RPMI8226 (cell line): ENCODE measurements around the gene CTNNA2.

ENCODE experiments used
- DNase-seq: peaks from one replicate; pipeline ENCODE4 v3.0.0-alpha.2; 2015

CTNNA2 gene

DNA sequence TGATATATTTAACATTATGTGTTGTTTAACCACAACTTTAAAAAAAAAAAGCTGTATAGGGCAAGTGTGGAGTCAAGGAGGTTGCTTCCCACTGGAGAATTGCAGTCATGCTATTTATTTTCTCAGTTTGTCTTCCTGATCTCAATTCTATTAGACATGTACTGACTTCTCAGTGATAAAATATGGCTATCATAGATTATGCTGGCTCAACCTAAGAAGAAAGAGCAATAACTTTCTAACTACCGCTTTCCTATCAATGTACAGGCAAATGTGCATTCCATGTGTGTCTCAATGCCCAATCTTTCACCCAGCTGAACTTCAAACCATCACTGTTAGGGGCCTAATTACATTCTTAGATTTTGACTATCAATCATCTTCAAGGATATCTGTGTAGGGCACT is 201.4 kb downstream of the CTNNA2 start:
- DNase-seq = no peak

DNA sequence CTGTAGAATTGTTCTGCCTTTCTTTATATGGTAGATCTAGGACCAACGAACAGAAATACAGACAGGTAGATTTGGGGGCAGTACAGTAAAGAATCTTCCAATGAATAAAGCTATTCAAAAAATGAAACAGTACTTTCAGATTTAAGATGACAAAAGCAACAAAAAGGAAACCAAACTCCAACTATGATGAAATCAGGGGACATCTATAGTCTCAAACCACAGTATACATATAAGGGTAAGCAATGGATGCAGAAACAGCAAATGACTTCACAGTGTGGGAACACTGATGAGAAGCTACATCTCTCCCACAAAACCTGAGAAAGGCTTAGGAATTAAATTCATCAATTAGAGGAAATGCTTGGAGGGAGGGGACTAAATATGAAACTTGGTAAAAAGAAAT is 202.5 kb downstream of the CTNNA2 start:
- no peak for DNase-seq

DNA sequence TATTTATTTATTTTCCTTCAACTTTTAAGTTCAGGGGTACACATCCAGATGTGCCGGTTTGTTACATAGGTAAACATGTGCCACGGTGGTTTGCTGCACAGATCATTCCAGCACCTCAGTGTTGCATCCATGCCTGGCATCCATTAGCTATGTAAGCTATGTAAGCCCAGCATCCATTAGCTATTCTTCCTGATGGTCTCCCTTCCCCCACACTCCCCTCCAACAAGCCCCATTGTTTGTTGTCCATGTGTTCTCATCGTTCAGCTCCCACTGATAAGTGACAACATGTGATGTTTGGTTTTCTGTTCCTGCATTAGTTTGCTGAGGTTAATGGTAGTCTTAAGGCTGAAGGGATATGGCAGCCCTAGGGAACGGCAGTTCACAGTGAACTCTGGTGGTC is 203.4 kb downstream of the CTNNA2 start:
- DNase-seq = no peak

DNA sequence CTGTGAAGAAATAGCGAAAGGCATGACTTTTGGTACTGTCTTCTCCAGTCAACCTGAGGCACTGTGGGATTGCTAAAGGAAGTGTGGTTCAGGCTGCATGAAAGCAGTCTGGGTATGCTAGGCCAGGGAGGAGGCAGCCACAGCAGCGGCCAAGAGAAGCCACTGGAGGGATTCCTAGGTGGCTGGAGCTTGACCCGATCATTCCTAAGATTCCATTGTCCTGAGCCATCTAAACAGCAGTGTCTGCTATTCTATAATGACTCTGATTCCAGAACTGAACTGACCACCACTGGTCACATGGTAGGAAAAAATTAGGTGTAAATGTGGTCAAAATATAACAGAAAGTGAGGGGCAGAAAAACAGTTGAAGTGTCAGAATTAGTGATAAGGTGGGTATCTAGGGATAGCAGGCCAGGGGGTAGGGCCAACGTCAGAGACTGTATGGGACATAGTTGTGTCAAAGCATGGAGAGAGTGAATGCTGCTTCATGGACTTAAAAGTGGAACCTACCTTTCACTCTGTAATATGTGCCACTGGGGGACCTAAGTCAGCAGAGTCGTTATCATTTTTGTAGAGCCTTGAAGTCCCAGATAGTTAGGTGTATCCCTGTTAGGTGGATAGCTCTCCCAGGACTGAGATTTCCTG is 204.6 kb downstream of the CTNNA2 start:
- no peak for DNase-seq

DNA sequence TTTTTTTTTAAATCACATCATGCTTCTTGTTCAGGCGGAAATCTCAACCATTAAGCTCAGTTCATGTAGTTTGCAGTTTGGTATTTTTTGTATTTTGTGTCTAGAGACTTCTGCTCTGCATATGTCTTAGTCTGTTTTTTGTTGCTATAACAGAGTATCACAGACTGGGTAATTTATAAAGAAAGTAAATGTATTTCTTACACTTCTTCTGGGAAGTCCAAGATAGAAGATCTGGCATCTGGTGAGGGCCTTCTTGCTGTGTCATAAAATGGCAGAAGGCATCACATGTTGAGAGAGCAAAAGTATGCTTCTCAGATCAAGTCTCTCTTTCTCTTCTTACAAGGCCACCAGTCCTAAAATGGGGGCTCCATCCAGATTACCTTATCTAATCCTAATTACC is 208.2 kb downstream of the CTNNA2 start:
- no peak for DNase-seq

DNA sequence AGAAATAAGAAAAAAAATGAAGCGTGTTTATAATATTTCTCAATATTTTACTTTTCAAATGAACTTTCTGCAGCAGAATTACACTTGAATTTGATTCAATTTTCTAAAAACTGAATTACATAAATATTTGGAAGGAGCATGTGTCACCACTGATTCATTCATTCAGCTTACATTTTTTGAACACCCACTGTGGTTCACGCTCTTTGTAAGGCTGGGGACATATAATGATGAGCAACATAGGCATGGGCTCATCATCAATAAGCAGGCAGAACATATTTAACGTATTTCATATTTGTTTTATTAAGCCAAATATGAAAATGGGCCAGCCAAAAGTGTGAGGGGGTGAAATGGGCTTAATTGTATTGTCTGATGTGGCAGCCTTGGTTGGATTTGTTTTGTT is 209.1 kb downstream of the CTNNA2 start:
- DNase-seq = no peak

DNA sequence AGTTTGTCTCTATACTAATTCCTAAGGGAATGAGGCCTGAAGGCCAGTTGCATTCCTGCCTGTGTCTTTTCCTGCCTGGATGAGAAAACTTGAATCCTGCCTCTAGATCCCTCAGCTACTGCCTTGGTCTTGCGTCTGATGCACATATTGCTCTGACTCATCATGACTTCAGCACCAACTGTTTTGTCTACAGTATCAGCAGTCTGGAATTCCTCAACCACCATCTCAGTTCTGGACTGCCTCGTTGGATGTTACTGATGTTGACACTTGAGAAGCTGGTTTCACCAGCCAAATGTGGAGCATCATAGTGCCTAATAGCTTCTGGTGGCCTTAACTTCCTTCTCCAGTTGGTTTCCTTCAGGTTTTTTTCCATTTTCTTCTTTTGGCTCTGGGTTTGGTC is 211.0 kb downstream of the CTNNA2 start:
- DNase-seq = no peak

DNA sequence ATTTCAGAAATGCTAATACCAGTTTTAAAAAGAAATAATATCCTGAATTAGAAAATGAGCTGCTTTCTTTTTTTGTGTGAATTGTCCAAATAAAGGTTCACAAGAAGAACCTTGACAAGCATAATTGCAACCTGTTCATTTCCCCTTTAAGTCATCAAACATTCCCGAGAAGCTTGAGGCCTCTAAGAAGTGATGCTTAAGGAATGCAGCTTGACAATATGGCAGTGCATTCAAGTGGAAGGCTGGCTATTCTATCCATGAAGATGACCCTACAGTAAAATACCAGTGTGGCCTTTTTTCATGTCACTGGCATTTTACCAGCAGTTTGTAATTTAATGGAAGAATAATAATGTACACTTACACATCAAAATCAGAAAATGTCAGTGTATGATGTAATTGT is 216.7 kb downstream of the CTNNA2 start:
- no peak for DNase-seq

DNA sequence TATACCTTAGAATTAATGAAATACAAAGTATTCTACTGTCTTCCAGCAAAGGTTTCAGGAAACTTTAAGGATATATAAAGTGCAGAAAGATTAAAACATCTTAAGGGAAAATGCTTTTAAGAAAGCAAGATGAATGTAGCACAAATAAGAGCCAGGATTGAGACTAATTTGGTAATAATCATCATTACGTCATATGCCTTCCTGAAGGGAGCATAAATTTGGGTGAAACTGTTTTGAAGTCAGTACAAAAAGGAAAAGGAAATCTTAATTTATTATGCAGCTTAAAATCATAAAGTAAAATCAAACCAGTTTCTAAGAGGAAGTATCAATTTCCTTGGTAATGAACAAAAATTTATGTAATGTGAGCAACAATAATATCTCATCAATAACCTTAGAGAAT is 221.7 kb downstream of the CTNNA2 start:
- DNase-seq = no peak

DNA sequence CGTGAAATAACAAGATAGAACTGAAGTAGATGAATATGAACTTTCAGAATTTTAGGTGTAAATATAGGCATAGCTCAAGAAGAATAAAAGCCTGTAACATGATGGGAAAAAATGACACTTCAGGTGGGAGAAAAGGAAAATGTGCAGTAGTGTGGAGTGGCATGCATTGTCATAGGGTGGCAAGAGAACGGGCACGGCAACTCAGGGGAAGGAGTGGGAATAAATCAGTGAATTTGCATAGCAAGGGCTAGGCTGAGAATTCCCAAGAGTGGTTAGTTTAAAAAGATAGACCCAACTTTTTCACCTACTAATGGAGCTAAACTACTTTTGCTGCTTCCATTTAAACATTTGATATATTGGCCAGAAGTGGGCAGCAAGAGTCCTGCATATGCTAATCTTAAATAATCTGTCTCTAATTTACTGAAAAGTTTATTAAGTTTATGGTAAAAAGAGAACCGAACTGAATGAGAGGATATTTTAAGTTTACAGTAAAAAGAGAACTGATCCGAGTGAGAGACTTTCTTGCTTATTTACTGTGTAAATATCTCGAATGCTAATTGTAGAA is 228.1 kb downstream of the CTNNA2 start:
- no peak for DNase-seq

DNA sequence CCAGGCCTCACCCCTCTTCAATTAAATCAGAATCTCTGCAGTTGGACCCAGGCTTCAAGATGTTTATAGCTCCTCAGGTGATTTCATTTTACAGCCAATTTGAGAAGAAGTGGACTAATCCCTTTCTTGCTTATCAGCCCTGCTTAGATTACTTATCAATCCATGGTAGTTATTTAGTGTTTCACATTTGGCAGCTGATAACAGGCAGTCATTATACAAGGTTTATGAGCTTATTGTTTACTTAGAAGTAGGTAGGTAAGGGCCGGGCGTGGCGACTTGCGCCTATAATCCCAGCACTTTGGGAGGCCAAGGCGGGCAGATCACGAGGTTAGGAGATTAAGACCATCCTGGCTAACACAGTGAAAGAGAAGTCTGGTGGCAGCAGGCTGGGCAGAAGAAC is 237.5 kb downstream of the CTNNA2 start:
- no peak for DNase-seq

DNA sequence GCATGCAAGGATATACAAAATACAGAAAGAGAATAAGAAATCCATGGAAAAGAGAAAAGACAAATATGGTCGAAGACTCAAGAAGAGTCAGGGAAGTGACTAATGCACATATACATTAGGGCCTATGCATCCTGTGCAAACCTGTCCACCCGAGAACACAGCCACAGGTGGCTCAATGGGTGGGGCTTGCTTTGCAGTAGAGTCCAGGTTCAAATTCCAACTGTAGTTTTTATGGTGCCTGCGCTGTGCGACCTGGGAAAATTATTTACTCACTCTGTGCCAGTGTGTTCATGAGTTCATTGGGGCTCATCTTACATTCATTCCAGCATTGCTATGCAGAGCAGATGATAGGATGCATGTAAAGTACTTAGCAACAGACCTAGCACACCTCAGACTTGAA is 244.7 kb downstream of the CTNNA2 start:
- DNase-seq = no peak

DNA sequence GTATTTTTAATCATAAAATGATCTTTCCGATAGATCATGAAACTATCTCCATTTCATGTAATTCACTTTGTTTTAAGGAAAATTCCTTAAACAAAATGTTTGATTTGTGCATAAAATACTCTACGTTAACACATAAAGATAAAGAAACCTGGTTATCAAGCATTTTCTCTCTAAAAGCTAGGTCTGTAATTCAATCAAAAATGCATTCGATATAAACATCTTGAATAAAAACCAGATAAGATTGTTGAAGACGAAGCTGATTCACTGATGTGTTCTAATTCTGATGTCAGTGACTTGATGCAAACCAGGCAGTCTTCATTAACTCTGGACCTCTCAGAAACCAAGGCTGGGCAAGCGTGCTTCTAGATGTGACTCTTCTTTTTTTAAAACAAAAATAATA is 245.2 kb downstream of the CTNNA2 start:
- no peak for DNase-seq

DNA sequence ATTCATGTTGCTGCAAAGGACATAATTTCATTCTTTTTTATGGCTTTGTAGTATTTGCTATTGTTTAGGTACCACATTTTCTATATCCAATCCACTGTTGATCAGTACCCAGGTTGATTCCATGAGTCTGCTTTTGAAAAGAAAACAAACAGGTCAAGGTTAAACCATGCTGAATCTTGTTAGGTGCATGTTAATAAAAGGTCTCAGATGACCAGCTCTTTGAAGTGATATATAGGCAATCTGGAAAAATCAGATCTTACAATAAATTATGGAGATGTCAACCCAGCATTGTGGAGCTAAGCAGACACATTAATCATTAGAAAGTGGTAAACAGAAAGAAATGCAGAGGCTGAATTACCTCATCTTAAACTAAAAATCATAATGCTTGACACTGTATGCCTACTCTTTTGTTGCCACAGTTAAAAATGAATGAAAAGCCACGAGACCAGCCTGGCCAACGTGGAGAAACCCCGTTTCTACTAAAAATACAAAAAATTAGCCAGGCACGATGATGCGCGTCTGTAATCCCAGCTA is 246.0 kb downstream of the CTNNA2 start:
- DNase-seq = no peak

DNA sequence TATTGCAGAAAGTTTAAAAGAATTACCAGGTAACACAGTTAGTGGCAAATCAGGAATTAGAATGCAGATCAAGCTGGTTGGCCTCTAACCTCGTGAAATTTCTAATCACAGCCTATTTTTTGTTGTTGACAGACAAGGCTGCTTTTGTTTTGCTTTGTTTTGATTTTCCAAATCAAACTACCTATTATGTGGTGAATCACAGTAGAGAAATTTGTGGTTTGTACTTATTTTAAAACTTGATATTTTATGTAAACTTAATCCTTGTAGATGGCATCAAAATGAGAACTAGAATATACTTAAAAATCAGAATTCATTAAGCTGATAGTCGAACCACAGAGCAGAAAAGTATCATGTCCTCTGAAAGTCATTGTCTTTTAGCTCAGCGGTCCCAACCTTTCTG is 258.1 kb downstream of the CTNNA2 start:
- no peak for DNase-seq

DNA sequence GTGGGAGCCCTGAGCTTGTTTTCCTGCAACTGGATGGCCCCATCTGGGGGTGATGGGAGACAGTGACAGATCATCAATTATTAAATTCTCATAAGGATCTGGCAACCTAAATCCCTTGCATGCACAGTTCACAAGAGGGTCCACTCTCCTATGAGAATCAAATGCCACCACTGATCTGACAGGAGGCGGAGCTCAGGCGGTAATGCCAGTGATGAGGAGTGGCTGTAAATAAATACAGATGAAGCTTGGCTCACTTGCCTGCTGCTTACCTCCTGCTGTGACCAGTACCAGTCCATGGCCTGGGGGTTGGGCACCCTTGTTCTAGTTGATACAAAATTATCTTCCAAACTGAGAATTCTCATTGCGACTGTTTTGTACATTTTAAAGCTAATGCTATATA is 258.6 kb downstream of the CTNNA2 start:
- no peak for DNase-seq

DNA sequence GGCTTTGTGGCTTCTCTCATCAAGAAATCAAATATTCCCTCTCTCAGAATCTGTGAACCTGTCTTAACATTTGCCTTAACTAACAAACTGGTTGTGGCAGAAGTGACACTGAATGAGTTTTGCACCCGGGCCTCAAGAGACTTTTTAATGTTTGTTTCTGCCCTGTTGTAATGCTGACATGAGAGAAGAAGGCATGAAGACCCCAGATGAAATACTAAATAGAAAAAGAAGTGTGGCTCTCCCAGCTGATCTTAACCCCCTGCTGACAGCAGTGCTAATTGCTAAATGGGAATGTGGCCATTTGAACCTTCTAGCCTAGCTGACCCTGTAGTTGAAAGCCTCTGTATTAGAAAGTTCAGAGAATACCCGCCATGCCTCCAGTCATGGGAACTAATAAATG is 261.2 kb downstream of the CTNNA2 start:
- DNase-seq = no peak

DNA sequence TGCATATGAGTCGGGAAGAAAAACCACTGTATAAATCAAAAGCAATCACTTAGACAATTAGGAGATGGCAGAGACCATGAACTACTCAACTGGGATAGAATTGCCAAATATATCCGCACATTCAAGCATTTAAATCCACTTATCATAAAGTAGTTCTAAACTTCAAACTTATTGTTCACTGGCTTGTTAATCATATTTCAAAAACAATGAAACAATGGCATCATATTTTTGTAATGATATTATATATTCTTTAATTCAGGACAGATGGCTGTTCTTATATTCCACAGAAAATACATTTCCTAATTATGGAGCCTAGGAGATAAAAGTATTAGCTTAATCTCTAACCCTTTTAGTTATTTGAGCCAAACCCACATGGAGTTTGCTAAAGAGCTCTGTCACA is 263.6 kb downstream of the CTNNA2 start:
- no peak for DNase-seq

DNA sequence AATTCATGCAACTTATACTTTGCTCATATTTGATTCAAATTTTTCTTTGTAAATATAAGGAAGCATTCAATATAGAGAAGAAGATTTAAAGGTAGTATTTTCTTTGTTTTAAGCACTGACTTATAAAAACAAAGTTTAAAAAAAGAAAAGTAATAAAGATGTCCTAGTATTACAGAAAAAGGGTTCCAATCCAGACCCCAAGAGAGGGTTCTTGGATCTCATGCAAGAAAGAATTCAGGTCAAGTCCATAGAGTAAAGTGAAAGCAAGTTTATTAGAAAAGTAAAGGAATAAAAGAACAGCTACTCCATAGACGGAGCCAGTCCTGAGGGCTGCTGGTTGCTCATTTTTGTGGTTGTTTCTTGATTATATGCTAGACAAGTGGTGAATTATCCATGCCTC is 267.9 kb downstream of the CTNNA2 start:
- no peak for DNase-seq

DNA sequence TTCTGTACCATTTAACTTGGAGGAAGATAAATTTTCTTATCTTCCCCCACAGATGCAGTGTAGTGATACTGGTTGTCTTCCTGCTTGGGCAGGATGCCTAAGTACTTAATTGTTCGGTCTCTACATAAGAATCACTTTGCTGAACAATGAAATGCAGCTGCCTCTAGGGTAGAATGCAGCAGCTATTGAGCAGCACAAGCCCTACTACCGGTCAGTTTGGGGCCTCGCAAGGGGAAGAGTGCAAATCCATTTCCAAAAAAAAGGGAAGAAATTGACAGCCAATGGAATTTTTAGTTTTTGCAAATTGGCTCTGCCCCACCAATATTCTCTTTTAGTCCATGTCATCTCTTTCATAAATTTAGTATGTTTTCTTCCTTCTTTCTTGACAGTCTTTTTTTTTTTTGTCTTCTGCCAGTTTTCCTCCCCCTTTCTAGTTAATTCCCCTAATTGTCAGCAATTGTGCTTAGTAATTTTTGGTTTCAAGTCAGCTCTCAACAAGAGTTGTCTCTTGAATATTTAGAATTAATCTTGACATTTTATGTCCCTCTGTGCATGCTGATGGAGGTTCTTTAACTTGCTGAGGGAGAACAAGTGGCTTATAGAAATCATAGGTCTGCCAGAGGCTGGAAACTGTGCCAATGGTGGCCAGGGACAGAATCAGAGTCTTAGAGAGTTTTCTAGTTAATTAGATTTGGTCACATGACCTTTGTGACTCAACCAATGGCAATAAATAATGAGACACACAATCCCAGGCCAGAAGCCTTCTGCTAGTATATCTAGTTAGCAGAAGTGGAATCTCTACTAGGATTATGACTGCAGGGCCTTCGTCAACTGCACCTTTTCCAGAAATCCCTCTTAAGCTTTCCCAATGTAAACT is 270.0 kb downstream of the CTNNA2 start:
- no peak for DNase-seq

DNA sequence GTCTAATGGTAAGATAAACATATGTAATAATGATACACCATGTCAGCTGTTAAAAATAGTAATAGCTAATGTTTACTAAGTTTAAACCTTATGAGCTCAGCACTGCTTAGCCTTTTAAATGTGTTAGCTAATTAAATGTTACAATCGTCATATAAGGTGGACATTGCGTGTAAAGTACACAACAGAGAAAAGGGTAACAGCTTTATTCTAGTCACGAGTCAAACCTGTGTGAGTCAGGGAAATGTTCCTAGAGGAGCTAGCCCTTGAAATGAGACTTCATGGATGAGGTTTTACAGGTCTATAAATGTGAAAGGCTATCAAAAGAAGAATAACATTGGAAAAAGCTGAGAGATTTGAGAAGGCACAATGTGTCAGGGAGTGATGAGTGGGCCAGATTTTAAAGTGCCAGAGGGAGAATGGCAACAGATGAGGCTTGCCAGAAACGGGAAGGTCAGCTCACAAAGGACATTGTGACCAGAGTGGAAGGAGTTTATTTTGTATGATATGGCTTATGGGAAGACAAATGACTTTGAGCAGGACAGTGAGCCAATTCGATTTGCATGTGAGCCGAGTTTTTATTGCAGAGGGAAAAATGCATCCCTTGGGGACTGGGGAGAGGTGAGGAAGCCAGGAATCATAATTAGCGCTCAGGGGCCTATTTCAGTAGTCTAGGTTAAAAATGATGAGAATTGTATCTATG is 276.3 kb downstream of the CTNNA2 start:
- DNase-seq = no peak

DNA sequence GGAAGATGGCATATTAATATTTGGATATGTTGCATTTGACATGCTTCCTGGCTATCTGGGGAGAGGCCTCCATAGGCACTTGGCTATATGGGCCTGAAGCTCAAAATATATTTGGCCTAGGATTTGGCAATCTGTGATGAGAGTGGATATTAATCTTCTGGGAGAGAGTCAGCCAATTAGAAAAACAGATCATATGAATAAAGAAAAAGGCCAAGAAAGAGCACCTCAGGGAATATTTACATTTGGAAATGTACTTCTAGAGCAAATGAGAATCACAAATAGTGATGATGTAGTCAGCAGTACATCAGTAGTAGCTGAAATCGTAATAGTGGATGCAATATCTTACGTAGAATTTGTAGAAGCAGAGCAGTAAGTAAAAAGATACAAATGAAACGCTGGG is 277.0 kb downstream of the CTNNA2 start:
- no peak for DNase-seq

DNA sequence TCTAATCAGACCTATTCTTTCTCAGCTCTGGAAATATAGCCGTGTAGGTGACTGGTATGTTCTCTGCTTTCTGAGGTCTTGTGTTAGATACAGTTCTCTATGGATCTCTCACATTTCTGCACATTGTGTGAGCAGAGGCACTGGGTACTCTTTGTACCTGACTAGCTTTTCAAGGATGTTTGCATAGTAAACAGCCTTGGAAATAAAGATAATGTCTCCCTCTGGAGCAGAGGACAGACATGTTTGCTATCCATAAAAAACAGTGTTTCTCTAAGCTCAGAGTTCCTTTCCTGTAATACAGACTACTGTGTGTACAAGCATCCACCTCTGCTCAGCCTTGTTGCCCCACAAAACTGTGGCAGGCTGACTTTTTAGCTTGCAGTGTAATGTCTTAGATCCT is 279.2 kb downstream of the CTNNA2 start:
- no peak for DNase-seq

DNA sequence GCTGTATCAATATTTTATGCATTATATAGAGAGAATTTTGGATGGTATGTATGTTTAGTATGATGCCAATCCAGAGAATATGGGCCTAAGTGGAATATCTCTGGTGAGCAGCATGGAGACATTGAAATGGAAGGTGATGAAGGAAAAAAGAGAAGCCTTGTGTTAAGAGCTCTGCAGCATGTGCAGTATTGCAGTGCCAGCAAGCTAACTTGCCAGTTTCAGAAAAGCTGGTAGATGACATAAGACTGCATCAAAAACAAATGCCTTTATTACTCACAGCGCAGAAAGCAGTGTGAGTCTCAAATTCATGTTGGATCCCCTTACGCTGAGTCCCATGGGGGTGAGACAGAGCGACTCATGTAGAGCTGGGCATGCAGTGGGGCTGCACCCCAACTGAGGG is 280.2 kb downstream of the CTNNA2 start:
- DNase-seq = no peak
